UCSD-AML1 (cell line): ENCODE data around the gene RNF167.
"Not testable (repeated sequence)": the region's sequence is repeated elsewhere in the genome, so short reads cannot be mapped to it uniquely, and the experiment has no call there.

Experiments
- DNase-seq: peaks from one replicate; lab custom pipeline; 2025; ENCODE audit not compliant: unreplicated experiment; lab: John Stamatoyannopoulos, UW

RNF167 gene

GRCh38 chr17:4901648-4902344 lies 38.3 kb upstream of the RNF167 start:
- no peak for DNase-seq

- no peak for DNase-seq
Observed at GRCh38 chr17:4902540-4902939, 37.5 kb upstream of the RNF167 start.

GRCh38 chr17:4903051-4903818 lies 36.8 kb upstream of the RNF167 start, which contains the start of gene CHRNE:
CHRNE (minus strand) TSS chr17:4903098; CDS start chr17:4903063, 35 bp downstream.
- peak; percentile 39 for DNase-seq

- not testable (repeated sequence) for DNase-seq
Observed at GRCh38 chr17:4906642-4907041, 33.4 kb upstream of the RNF167 start.

- peak; percentile 47 for DNase-seq
Observed at GRCh38 chr17:4908301-4908700, 31.8 kb upstream of the RNF167 start.

GRCh38 chr17:4908711-4909496 lies 31.2 kb upstream of the RNF167 start:
- DNase-seq: peak; percentile 90

- no peak for DNase-seq
Observed at GRCh38 chr17:4913994-4914393, 26.1 kb upstream of the RNF167 start.

GRCh38 chr17:4914551-4914950 lies 25.5 kb upstream of the RNF167 start:
- not testable (repeated sequence) for DNase-seq

- DNase-seq: no peak
Observed at GRCh38 chr17:4919511-4920047, 20.5 kb upstream of the RNF167 start.

GRCh38 chr17:4920351-4921048 lies 19.6 kb upstream of the RNF167 start:
- no peak for DNase-seq

GRCh38 chr17:4921320-4921719 lies 18.7 kb upstream of the RNF167 start:
- no peak for DNase-seq

GRCh38 chr17:4926577-4927335 lies 13.3 kb upstream of the RNF167 start:
- DNase-seq: not testable (repeated sequence)

GRCh38 chr17:4928881-4929280 lies 11.2 kb upstream of the RNF167 start:
- DNase-seq: no peak

GRCh38 chr17:4931963-4932362 lies 8.1 kb upstream of the RNF167 start, which contains the start of gene GP1BA:
GP1BA (plus strand) TSS chr17:4932277; CDS start chr17:4932605, 328 bp downstream.
- peak; percentile 51 for DNase-seq

- no peak for DNase-seq
Observed at GRCh38 chr17:4932756-4933155, 7.3 kb upstream of the RNF167 start.

GRCh38 chr17:4933646-4934045 lies 6.4 kb upstream of the RNF167 start:
- DNase-seq: no peak

GRCh38 chr17:4934173-4934979 lies 5.7 kb upstream of the RNF167 start:
- peak; percentile 85 for DNase-seq

- no peak for DNase-seq
Observed at GRCh38 chr17:4935650-4936049, 4.4 kb upstream of the RNF167 start.

GRCh38 chr17:4936436-4936835 lies 3.6 kb upstream of the RNF167 start:
- DNase-seq: no peak
